Keratinocyte (primary cell): ENCODE data around the gene ARRB1. TPM values are rescaled to one million over a fixed set of nuclear protein-coding genes. Genes with fewer than 3 reads are reported as not detected.

Experiments used
- DNase-seq: peaks from one replicate; pipeline ENCODE4 v3.0.0-alpha.2; 2011; ENCODE audit warnings: low read depth, missing footprints, low spot score
- FAIRE-seq: peaks from 2 replicates; lab custom pipeline; 2011; peaks lifted over from hg19 to GRCh38; lab: Jason Lieb, UNC
- H2AFZ ChIP-seq: 2 replicates; pipeline ENCODE4 v1.6.0; 2012; ENCODE audit warnings: low read length, control low read depth, inconsistent platforms; ENCODE audit not compliant: control insufficient read depth
- H3K27ac ChIP-seq: 2 replicates; pipeline ENCODE4 v1.5.1; 2011; ENCODE audit warnings: low read length; ENCODE audit not compliant: control insufficient read depth, insufficient read depth
- H3K27me3 ChIP-seq: 3 replicates; pipeline ENCODE4 v1.6.0; 2011; ENCODE audit warnings: low read length; ENCODE audit not compliant: control insufficient read depth, insufficient read depth; ENCODE audit errors: extremely low read depth
- H3K36me3 ChIP-seq, 2 experiments: 2 replicates in 1 of 2; 3 replicates in 1 of 2; pipeline ENCODE4 v1.5.1; 2011; ENCODE audit warnings: low read length in 2 of 2, mild to moderate bottlenecking in 1 of 2; ENCODE audit not compliant: control insufficient read depth in 2 of 2, insufficient read depth in 2 of 2; ENCODE audit errors: extremely low read depth in 1 of 2
- H3K4me1 ChIP-seq: 3 replicates; pipeline ENCODE4 v1.5.1; 2011; ENCODE audit warnings: low read length; ENCODE audit not compliant: control insufficient read depth, insufficient read depth; ENCODE audit errors: extremely low read depth
- H3K4me2 ChIP-seq: 3 replicates; pipeline ENCODE4 v1.6.0; 2011; ENCODE audit warnings: low read depth, low read length; ENCODE audit not compliant: control insufficient read depth, insufficient read depth; ENCODE audit errors: extremely low read depth
- H3K4me3 ChIP-seq, 3 experiments: fragments of 200-600 bp in 1 of 3; sonication (generic) in 1 of 3; 2 replicates in 2 of 3; 3 replicates in 1 of 3; pipeline ENCODE4 v1.5.1; 2011 to 2016; ENCODE audit warnings: low read length in 3 of 3, mild to moderate bottlenecking in 3 of 3, control low read depth in 2 of 3, inconsistent platforms in 1 of 3, low read depth in 1 of 3, mixed read lengths in 1 of 3, mixed run types in 1 of 3, moderate library complexity in 1 of 3; ENCODE audit not compliant: control insufficient read depth in 2 of 3, insufficient read depth in 2 of 3; ENCODE audit errors: extremely low read depth in 1 of 3
- H3K79me2 ChIP-seq: 2 replicates; pipeline ENCODE4 v1.6.0; 2012; ENCODE audit warnings: low read length; ENCODE audit not compliant: control insufficient read depth, insufficient read depth
- H3K9ac ChIP-seq: 3 replicates; pipeline ENCODE4 v1.6.0; 2011; ENCODE audit warnings: low read length; ENCODE audit not compliant: control insufficient read depth, insufficient read depth; ENCODE audit errors: extremely low read depth
- H3K9me1 ChIP-seq: 3 replicates; pipeline ENCODE4 v1.6.0; 2011; ENCODE audit warnings: low read length; ENCODE audit not compliant: control insufficient read depth, insufficient read depth; ENCODE audit errors: extremely low read depth
- H3K9me3 ChIP-seq: 2 replicates; pipeline ENCODE4 v1.5.1; 2012; ENCODE audit warnings: low read depth, low read length; ENCODE audit not compliant: control insufficient read depth
- H4K20me1 ChIP-seq: 3 replicates; pipeline ENCODE4 v1.6.0; 2011; ENCODE audit warnings: low read length; ENCODE audit not compliant: control insufficient read depth, insufficient read depth; ENCODE audit errors: extremely low read depth
- CTCF ChIP-seq, 3 experiments: IDR thresholded peaks in 1 of 3; conservative IDR thresholded peaks in 1 of 3; optimal IDR thresholded peaks in 1 of 3; 2 replicates in 2 of 3; 3 replicates in 1 of 3; pipeline versions ENCODE3 to v1.5.1; 2011; ENCODE audit warnings: low read length in 3 of 3, mild to moderate bottlenecking in 3 of 3, moderate library complexity in 2 of 3, control low read depth in 1 of 3, inconsistent platforms in 1 of 3; ENCODE audit not compliant: insufficient read depth in 2 of 3; ENCODE audit errors: extremely low read depth in 1 of 3
- EZH2 ChIP-seq: IDR thresholded peaks from one replicate; pipeline ENCODE4 v1.6.1; 2012; ENCODE audit warnings: inconsistent platforms, mild to moderate bottlenecking, low read length, moderate library complexity
- dilution Hi-C: fragments of 300-500 bp; cut with MboI; formaldehyde crosslinking; loops from one replicate; pipeline ENCODE4 v1.7.0; 2020; ENCODE audit warnings: low sequenced_read_pairs; ENCODE audit not compliant: extremely low pct_ligation_motif_present
- polyA plus RNA-seq, 5 experiments: library from polyadenylated mRNA; depleted of rRNA in 3 of 5; stranded (reverse) in 3 of 5; stranded (forward) in 1 of 5; unstranded in 1 of 5; fragments of >200 nt; gene quantifications; 1 replicate in 1 of 5; 2 replicates in 3 of 5; 3 replicates in 1 of 5; pipeline versions ENCODE4 v1.2.1 to v1.2.3, GENCODE V29; 2011 to 2012; ENCODE audit warnings: missing spikeins in 2 of 5, low read depth in 1 of 5, low replicate concordance in 1 of 5

Gene ARRB1
- polyA plus RNA-seq, 1 donor (not counting 4 experiments of a cell fraction or from before 2014, with no cell fraction given): 0.94 TPM

- no peaks in the 10 kb centered on the region for H3K9me1 ChIP-seq
- DNase-seq (no peak), FAIRE-seq (no peak)
- H3K4me3 ChIP-seq: no peak overlapping the region
- no peak overlapping the region for H3K27ac ChIP-seq
- peaks cover 7% of the 10 kb centered on the region for H3K27me3 ChIP-seq
- H4K20me1 ChIP-seq: no peaks in the 10 kb centered on the region
- H3K4me1 ChIP-seq: no peaks in the 10 kb centered on the region
- H2AFZ ChIP-seq: no peak overlapping the region
- no peak overlapping the region for H3K9ac ChIP-seq
- H3K79me2 ChIP-seq: no peaks in the 10 kb centered on the region
- dilution Hi-C loops: no loop called here
- H3K9me3 ChIP-seq: no peaks in the 10 kb centered on the region
- TF ChIP-seq EZH2 (no peak), CTCF (optimal IDR thresholded peaks at IDR 0.05 in 1 of 3, IDR thresholded peaks at IDR 0.05 in 1 of 3, conservative IDR thresholded peaks at IDR 0.05 in 1 of 3; ENCODE audit: extremely low read depth in 1 of 3, insufficient read depth in 2 of 3, low read length in 3 of 3) (no peak)
- H3K4me2 ChIP-seq: no peak overlapping the region
- no peaks in the 10 kb centered on the region for H3K36me3 ChIP-seq
Measured at GRCh38 chr11:75263944-75264349, 87.5 kb downstream of the ARRB1 start.

- H3K4me1 ChIP-seq: no peaks in the 10 kb centered on the region
- no peak for TF ChIP-seq CTCF (optimal IDR thresholded peaks at IDR 0.05 in 1 of 3, IDR thresholded peaks at IDR 0.05 in 1 of 3, conservative IDR thresholded peaks at IDR 0.05 in 1 of 3; ENCODE audit: extremely low read depth in 1 of 3, insufficient read depth in 2 of 3, low read length in 3 of 3)
- no peak for TF ChIP-seq EZH2
- H3K27ac ChIP-seq: no peak overlapping the region
- H3K4me2 ChIP-seq: no peak overlapping the region
- no peaks in the 10 kb centered on the region for H3K9me3 ChIP-seq
- H4K20me1 ChIP-seq: no peaks in the 10 kb centered on the region
- H3K9ac ChIP-seq: no peak overlapping the region
- no peaks in the 10 kb centered on the region for H3K79me2 ChIP-seq
- no peak overlapping the region for H2AFZ ChIP-seq
- H3K36me3 ChIP-seq: no peaks in the 10 kb centered on the region
- no peak for DNase-seq
- no peaks in the 10 kb centered on the region for H3K9me1 ChIP-seq
- FAIRE-seq: no peak
- dilution Hi-C loops: no loop called here
- no peak overlapping the region for H3K4me3 ChIP-seq
- H3K27me3 ChIP-seq: peaks cover 7% of the 10 kb centered on the region
Measured at GRCh38 chr11:75262961-75263852, 88.3 kb downstream of the ARRB1 start.
